GM18868 (cell line): ENCODE measurements around the gene MX2.
"Not testable (repeated sequence)": the region's sequence is repeated elsewhere in the genome, so short reads cannot be mapped to it uniquely, and the experiment has no call there.

Experiments
- ATAC-seq: cut with Tn5 transposase; IDR thresholded peaks from one replicate; pipeline ENCODE4 v1.9.1; 2021; ENCODE audit warnings: mild to moderate bottlenecking, moderate library complexity; ENCODE audit not compliant: unreplicated experiment

Gene MX2

GRCh38 chr21:41410767-41411448 lies 49.1 kb downstream of the MX2 start:
- peak; percentile 24 for ATAC-seq

GRCh38 chr21:41411449-41412089 lies 49.7 kb downstream of the MX2 start:
- peak; percentile 78 for ATAC-seq

- not testable (repeated sequence) for ATAC-seq
These were observed 55.7 kb downstream of the MX2 start for GRCh38 chr21:41417505-41417904.

- ATAC-seq = no peak
These were observed 56.6 kb downstream of the MX2 start for GRCh38 chr21:41418393-41418792.

DNA sequence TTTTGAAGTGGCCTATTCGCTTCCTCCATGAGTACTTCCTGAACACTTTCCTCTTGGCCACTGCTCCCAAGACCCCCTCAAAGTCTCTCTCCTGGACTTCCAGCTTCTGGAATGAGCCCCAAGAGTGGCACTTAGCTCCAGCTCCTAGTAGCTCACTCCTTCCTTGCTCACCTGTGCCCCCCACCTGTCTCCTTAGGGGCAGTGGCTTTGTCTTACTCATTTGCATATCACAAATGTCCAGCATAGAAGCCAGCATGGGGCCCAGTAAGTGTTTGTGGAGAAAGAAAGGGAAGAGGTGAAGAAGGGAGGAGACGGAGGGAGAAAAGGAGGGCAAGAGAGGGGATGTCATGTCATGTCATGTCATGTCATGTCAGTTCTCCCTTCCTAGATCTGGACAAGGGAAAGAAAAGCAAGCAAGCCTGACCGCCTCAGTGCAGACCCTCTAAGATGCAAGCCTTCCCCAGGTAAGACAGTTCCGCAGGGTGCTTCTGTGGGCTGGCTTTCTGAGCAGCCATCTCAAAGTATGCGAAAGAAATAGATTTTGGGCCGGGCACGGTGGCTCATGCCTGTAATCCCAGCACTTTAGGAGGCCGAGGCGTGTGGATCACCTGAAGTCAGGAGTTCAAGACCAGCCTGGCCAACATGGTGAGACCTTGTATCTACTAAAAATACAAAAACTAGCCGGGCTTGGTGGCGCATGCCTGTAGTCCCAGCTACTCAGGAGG lies 57.3 kb downstream of the MX2 start:
- no peak for ATAC-seq

DNA sequence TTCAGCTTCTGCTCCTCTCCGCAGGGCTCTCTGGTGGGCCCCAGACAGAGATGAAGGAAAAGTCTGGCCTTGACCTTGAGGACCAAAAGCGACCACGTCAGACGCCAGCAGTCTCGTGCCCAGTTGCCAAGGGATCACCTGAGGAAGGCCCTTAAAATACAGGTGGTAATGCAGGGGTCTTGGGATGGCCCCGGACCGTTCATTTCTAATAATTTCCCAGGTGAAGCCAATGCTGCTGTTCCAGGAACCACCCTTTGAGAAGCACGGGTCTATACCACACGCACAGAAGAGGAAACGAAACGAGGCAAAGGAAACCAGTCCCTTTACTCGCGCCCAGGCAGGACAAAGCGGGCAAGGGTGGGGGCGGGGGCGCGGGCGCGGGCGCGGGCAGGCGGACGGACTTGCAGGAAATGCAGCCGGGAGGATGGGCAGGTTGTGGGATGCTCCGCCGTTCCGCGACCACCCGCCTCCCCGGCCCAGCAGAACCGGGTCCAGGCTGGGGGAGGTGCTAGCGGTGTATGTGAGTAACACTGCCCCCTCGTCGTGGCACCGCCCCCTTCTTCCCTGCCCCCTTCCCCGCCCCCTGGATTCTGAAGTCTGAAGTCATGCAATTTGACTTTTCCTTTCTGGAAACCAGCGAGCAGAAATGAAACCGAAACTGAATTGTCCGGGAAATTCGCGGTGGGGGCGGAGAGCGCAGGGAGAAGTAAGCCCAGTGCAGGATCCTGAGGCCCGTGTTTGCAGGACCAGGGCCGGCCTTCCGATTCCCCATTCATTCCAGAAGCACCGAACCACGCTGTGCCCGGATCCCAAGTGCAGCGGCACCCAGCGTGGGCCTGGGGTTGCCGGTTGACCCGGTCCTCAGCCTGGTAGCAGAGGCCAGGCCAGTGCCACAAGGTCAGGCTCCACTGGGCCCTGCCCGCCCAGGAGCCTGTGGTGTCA lies 58.4 kb downstream of the MX2 start:
- ATAC-seq = peak; percentile 90

- not testable (repeated sequence) for ATAC-seq
These were observed 59.2 kb downstream of the MX2 start for GRCh38 chr21:41420998-41421397.

GRCh38 chr21:41422546-41423304 lies 60.9 kb downstream of the MX2 start:
- ATAC-seq = no peak

- ATAC-seq = not testable (repeated sequence)
These were observed 61.4 kb downstream of the MX2 start for GRCh38 chr21:41423305-41423636.

- no peak for ATAC-seq
These were observed 63.7 kb downstream of the MX2 start for GRCh38 chr21:41425588-41425953.

DNA sequence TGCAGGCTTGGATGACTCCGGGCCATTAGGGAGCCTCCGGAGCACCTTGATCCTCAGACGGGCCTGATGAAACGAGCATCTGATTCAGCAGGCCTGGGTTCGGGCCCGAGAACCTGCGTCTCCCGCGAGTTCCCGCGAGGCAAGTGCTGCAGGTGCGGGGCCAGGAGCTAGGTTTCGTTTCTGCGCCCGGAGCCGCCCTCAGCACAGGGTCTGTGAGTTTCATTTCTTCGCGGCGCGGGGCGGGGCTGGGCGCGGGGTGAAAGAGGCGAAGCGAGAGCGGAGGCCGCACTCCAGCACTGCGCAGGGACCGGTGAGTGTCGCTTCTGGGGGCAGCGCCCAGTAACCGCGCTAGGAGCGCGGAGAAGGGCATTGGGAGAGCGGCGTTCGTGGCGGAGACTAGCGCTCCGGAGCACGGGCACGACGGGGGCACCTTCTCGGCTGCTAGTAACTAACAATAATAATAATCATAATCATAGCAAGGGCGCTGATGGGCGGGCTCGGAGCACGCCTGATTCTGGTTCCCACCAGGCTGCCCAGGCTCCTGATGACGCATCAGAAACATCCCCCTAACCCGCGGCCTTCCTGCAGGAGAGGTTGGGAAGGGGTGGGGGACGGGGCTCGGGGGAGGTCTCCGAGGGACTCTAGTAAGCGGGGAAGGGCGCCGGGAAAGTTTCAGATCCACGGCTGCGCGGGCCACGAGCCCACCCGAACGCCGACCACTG lies 64.3 kb downstream of the MX2 start, which contains the start of gene MX1:
TSS of gene MX1 (plus strand) at position 286 of the 722 bp plus-strand sequence. CDS start 5,832 bp downstream, outside the sequence.
- ATAC-seq = peak; percentile 91

- ATAC-seq = no peak
These were observed 65.0 kb downstream of the MX2 start for GRCh38 chr21:41426676-41427404.

- ATAC-seq = no peak
These were observed 65.7 kb downstream of the MX2 start for GRCh38 chr21:41427556-41427955.

DNA sequence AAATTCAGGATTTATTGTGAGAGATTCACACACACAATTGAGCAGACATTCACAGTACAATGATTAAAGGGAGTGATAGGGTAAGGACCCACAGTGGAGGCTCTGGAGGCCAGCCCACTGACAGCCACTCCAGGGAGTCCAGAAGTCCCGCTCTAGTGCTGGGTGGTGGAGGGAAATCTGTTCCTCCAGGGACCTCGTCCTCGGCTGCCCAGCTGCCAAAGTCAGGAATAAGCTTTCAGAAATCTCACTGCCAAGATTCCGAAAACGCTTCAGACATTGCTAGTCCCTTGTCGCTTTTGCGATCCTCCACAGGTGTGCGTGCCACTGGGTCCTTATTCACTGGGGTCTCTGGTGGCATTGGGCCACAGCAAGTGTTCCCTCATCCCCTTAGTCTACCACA lies 66.5 kb downstream of the MX2 start:
- no peak for ATAC-seq

GRCh38 chr21:41428847-41429246 lies 67.0 kb downstream of the MX2 start:
- no peak for ATAC-seq

DNA sequence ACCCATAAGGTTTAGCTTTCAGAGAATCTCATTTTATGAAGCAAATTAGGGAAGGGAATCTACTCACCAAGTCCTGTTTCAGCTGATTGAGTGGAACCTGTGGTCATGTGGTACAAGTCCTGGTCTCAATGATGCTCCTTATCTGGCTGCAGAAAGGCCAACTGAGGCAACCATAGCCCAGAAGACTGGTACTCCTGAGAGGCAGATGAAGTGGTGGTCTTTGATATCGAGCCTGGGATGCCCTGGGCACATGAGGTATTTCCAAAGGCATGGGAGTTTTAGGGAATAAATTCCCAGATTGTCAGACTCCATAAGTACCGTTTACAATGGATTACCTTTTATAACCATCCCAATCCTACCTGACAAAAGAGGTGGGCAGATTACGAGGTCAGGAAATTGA lies 67.5 kb downstream of the MX2 start:
- no peak for ATAC-seq

- ATAC-seq = no peak
These were observed 68.2 kb downstream of the MX2 start for GRCh38 chr21:41429925-41430491.

- ATAC-seq = peak; percentile 94
These were observed 70.1 kb downstream of the MX2 start for GRCh38 chr21:41431788-41432548.
